Left cardiac atrium (tissue), 4 donors: Measurements from ENCODE around the gene PDP2. TPM values are rescaled to one million over a fixed set of nuclear protein-coding genes. Genes with fewer than 3 reads are reported as not detected.

Source experiments
- ATAC-seq, 2 donors: fragments of 200-7000 bp; cut with Tn5 transposase; one replicate each; pipeline ENCODE4 v1.9.1; 2020; ENCODE audit warnings: mild to moderate bottlenecking in 2 of 2, moderate library complexity in 2 of 2
- DNase-seq: peaks from one replicate; pipeline ENCODE4 v3.0.0-alpha.2; 2020
- intact Hi-C, 2 donors: fragments of 100-400 bp; cut with DNase I; formaldehyde crosslinking; loops; one replicate each; pipeline versions ENCODE4 v1.14.1 to v1.15.1; 2022 to 2023
- total RNA-seq, 2 donors: library from RNA; stranded (reverse); fragmentation: NEBNext Ultra II Directional; extraction: Animal tissue kit (Norgen Biotek cat#: 25700); gene quantifications; one replicate each; pipeline ENCODE4 v1.2.1, GENCODE V29; 2021
- donor health status: DM: no; HTN: yes; CAD: no.
- donor health status: DM: no; HTN: yes; CAD: no; lungs with severe emphysema.
- donor health status: DM: yes; HTN: yes; CAD: no.
- donor health status: Dilated cardiomyopathy.

The PDP2 gene
- total RNA-seq, 2 donors from 2014 or later: 6.8 to 8.1 TPM

GRCh38 chr16:66911112-66911511 lies 30.8 kb downstream of the PDP2 start:
- peak in 1 of 2 donors; percentile 23 for ATAC-seq
- intact Hi-C loops: no loop called here
- peak; percentile 19 for DNase-seq

- no peak for ATAC-seq
Observed at GRCh38 chr16:66911801-66912200, 31.5 kb downstream of the PDP2 start.

GRCh38 chr16:66913081-66913480 lies 32.8 kb downstream of the PDP2 start:
- DNase-seq: no peak
- intact Hi-C loops: no loop called here
- ATAC-seq: no peak

More at GRCh38 chr16:66911801-66912200, 31.5 kb downstream of the PDP2 start:
- intact Hi-C loops: no loop called here
- no peak for DNase-seq

- intact Hi-C loops: no loop called here
- no peak for ATAC-seq
- DNase-seq: no peak
Observed at GRCh38 chr16:66913711-66914110, 33.4 kb downstream of the PDP2 start.

- DNase-seq (no peak), ATAC-seq (no peak)
- intact Hi-C loops: no loop called here
Observed at GRCh38 chr16:66914541-66914940, 34.2 kb downstream of the PDP2 start.

GRCh38 chr16:66915041-66915440 lies 34.7 kb downstream of the PDP2 start:
- DNase-seq (no peak), ATAC-seq (no peak)
- intact Hi-C loops: no loop called here

- intact Hi-C loops: no loop called here
- DNase-seq (no peak), ATAC-seq (no peak)
Observed at GRCh38 chr16:66916518-66916917, 36.2 kb downstream of the PDP2 start.

- ATAC-seq: no peak
- intact Hi-C loops: no loop called here
- DNase-seq: no peak
Observed at GRCh38 chr16:66917741-66918140, 37.4 kb downstream of the PDP2 start.

- no peak for DNase-seq
- intact Hi-C loops: no loop called here
- no peak for ATAC-seq
Observed at GRCh38 chr16:66918355-66918754, 38.0 kb downstream of the PDP2 start.

- intact Hi-C loops: no loop called here
- ATAC-seq (peak; percentile 28 to 52), DNase-seq (no peak)
Observed at GRCh38 chr16:66918803-66919568, 38.7 kb downstream of the PDP2 start, which contains the start of gene CDH16. CDH16 (minus strand) TSS chr16:66918885; CDS start chr16:66918065, 820 bp downstream.

- DNase-seq (no peak), ATAC-seq (peak; percentile 3 to 6)
- intact Hi-C loops: no loop called here
Observed at GRCh38 chr16:66919569-66920298, 39.4 kb downstream of the PDP2 start.

GRCh38 chr16:66920299-66920590 lies 39.9 kb downstream of the PDP2 start:
- intact Hi-C loops: no loop called here
- ATAC-seq: no peak
- DNase-seq: no peak

GRCh38 chr16:66920924-66921680 lies 40.8 kb downstream of the PDP2 start:
- no peak for ATAC-seq
- DNase-seq: no peak
- intact Hi-C loops: no loop called here

GRCh38 chr16:66921729-66922450 lies 41.6 kb downstream of the PDP2 start:
- ATAC-seq: no peak
- intact Hi-C loops: no loop called here
- DNase-seq: no peak

- intact Hi-C loops: no loop called here
- DNase-seq: no peak
- ATAC-seq: peak; percentile 12 to 32
Observed at GRCh38 chr16:66923247-66923731, 43.0 kb downstream of the PDP2 start.

GRCh38 chr16:66923866-66924265 lies 43.6 kb downstream of the PDP2 start:
- ATAC-seq (no peak), DNase-seq (no peak)
- intact Hi-C loops: no loop called here

GRCh38 chr16:66924527-66925321 lies 44.4 kb downstream of the PDP2 start:
- no peak for DNase-seq
- peak; percentile 25 to 48 for ATAC-seq
- intact Hi-C loops: no loop called here

GRCh38 chr16:66925322-66925840 lies 45.1 kb downstream of the PDP2 start, which contains the start of gene RRAD:
RRAD (minus strand) TSS chr16:66925535; CDS start chr16:66925179, 356 bp downstream.
- ATAC-seq (peak; percentile 53 to 60), DNase-seq (peak; percentile 78)
- intact Hi-C loops: no loop called here
